HG03095 (cell line): ENCODE measurements around the gene ANKH.

Experiments
- ATAC-seq: cut with Tn5 transposase; IDR thresholded peaks from one replicate; pipeline ENCODE4 v1.9.1; 2021; ENCODE audit warnings: moderate library complexity; ENCODE audit not compliant: unreplicated experiment

The ANKH gene

DNA sequence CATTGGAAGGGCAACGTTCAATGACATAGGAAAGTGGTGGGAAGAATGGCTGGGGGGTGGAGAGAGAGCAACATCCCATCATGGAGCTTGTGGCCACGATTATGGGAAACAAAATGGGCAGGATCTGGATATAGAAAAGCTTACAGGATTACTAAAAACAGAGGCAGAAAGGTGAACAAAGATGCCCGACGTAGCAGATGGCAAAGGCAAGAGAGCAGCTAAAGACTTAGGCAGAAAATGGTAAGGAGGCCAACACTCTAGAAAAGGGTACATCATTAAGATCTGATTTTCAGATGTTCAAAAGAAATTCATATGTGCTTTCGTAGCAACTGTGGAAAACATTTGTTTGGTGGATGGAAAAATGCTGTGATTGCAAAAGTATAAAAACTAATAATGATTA lies 104.5 kb downstream of the ANKH start:
- no peak for ATAC-seq

DNA sequence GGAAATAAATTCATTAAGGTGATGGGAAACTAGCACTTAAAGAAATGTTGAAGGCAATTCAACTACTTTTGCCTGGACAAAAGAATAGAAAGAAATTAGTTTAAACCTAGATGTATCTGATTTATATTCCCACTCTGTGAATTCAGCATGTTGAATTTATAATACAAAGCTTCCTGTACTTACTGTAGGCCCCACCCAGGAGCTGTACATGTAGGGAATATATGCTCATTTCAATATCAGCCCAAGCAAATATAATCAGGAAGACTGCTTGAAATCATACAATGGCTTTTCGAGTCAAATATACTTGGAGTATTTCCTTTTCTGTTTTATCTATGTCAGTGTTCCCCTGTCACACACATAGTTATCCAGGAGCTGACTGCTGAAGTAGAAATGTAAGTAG lies 105.0 kb downstream of the ANKH start:
- ATAC-seq = no peak

DNA sequence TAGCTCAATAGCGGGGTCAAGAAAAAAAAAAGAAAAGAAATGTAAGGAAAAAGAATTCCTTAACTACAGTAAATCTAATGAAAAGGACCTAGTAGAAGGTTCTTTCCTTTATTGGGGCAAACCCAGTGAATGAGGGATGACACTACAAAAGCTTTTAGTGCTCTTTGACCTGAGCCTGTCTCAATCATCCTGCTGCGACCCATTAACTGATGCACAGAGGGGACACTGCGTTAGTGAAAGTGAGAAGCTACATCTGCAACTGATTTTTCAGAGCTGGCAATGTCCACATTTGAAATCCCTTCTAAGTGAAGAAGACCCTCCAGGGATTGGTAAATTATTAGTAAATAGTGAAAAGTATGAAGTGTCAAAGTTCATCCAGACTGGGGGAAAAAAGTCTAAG lies 106.0 kb downstream of the ANKH start:
- ATAC-seq = no peak

DNA sequence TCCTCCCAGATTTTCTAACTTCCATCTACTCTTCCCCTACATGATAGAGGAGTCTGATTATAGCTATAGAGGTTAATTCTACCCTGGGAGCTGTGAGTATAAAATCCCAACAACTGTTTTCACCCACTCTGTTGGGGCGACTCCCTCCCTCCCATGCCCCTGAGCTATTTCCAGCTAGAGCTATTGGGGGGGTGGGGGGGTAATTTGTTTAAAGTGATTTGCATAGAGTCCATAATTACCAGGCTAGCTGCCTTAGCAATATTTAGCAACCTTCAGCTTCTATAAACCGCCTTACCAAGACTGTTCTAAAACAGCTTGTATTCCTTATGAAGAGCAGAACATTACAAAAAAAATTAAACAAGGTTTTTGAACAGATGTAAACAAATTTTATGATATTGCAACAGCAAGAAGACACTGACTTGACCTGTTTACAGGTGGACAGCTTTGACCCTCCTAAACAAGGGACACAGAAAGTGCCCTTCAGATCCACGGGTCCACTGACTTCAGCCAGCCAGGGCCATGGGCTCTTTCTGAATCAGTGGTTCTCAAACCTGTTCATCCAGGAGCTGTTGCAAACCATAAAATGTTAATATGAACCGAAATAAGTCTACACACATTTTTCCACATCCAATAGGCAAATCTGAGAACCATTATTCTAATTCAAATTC lies 108.9 kb downstream of the ANKH start:
- no peak for ATAC-seq

DNA sequence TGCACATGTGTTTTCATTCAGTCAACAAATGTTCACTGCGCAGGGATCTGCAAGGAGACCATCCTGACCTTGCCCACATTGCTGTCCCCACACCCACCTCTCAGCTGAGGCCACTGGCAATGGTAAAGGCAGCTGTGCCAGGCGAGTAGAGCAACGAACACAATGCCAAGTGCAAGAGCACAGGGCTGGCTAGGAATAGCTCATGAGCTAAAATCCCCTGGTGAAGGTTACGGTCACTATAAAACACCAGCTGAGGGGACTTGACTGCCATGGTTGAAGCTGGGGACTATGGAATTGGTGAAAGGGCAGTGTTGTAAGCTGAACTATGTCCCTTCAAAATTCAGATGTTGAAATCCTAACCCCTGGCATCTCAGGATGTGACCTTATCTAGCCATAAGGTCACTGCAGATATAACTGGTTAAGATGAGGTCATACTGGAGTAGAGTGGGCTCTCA lies 111.0 kb downstream of the ANKH start:
- ATAC-seq = no peak

DNA sequence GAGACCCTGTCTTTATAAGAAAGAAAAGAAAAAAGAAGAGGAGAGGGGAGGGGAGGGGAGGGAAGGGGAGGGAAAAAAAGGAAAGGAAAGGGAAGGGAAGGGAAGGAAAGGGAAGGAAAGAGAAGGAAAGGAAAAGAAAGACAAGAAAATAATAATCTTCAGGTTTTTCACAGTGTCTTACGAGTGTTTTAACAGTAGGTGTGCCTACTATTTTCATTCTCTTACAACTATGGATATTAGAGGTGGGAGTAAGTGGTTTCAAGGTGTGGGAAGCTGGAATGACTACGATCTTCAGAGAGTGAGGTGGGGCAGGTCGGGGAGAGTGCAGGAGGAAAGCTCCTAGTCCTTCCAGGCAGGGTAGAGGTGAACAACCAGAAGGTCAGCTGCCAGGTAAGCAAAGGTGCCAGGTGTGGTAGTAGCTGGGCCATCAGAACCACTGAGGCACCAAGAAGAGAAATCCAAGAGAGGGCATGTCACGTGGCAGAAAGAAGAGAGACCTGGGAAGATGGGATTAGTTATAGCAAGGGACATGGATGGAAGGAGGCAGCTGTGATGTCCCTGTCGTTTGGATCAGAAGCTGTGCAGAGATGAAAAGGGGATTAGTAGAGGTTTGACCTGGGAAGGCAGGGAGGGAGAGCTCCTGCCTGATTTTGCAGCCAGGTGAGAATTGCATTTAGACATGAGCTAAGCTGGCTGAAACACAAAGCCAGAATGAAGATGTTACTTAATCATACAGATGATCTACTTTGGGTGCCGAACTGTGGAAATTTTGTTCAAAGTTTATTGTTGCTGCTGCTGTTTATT lies 111.6 kb downstream of the ANKH start:
- ATAC-seq = no peak

DNA sequence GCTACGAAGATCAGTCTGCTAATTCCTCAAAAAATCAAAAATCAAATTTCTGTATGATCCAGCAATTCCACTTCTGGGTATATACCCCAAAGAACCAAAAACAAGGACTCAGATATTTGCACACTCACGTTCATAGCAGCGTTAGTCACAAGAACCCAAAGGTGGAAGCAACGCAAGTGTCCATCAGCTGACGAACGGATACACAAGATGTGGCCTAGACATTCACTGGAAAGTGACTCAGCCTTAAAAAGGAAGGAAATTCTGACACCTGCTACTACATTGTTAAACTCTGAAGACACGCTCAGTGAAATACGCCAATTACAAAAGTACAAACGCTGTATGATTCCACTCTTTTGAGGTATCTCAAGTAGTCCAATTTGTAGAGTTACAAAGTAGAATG lies 113.7 kb downstream of the ANKH start:
- no peak for ATAC-seq

DNA sequence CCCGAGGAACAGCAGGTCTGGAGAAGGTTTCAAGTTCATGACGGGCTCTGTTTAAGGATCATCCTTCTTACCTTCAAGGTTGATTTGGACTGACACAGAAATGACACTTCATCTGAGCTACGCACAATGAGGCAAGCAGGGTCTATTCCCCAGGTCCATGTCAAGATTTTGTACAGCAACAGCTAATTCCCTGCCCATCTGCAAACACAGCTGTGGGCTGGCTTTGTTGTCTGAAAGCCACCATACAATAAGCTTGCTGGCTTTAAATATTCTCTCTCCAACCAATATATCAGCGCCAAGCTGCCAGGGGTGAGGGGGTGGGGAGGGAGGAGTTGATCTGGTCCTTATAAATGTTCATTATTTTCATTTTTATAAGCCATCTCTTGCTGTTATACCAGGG lies 115.1 kb downstream of the ANKH start:
- ATAC-seq = no peak

DNA sequence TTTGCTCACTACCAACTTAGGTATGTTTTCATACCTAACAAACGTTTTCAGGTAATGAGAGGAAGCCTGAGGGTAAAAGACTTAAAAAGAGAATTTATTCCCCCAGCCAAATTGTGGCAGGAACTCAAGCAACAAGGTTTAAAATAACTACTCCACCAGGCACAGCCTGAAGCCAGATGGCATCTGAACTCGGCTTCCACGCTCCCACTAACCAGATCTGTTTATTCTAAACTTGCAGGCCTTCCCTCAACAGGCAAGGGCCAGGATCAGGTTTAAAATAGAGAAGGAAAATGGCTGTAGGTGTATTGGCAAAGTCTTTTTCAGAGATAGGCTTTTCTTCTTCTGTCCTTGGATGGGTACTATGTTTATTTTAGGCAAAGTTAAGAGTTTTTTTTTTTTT lies 117.6 kb downstream of the ANKH start:
- ATAC-seq = no peak

DNA sequence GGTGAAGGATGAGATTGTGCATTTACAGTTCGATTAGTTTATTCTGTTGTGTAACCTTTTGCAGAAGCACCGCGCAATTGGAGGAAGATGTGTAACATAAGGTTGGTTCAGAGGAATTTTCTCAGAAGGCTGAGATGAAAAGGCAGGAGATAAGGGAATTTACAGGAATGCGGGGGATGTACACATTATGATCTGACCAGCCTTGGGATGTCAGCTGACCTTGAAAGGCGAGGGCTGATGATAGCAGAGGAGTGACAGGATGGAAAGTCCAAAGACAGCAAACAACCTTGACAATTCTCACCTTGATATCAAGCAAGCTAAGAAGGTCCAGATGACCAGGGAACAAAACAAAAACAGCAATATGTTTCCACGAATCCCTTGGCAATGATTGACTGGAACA lies 118.3 kb downstream of the ANKH start:
- no peak for ATAC-seq

DNA sequence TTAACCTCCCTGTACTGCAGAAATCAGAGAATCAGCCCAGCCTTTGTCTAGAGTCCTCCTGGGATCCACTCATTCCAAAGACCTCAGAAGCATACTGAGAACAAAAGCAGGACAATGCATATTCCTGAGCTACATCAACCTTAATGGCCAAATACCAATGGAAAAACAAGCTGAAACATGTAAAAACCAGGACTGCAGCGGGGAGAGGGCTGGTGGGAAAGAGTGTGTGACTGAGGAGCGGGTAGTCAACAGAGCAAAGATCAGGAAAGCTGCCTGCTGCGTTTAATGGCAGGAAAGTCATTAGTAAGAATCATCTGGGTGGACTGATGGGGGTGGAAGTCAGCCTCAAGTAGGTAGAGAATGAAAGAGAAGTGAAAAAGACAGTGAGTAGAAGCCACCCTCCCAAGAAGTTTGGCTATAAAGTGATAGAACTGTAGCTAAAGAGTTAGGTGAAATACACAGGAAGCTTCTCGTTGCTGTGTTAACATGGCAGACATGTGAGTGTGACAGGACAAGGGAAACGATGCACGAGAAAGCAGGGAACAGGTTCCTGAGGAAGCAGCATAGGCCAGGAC lies 119.0 kb downstream of the ANKH start:
- ATAC-seq = no peak

DNA sequence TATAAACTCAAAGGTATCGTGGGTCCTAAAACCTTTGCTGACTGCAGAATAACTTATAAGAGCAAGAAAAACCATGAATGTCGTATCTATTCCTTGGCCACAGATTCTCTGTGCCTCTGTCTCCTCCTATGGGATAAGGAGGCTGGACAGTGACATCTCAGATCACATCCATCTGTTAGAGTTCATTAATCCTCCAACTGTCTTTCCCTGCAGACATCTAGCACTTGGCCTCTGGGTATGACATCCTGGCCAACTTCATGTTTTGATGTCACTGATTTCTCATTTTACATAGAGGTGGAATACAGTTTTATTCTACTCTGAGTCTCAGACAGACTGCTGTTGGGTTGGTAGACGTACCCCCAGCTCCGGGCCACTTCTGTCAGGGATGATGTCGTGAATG lies 120.9 kb downstream of the ANKH start:
- ATAC-seq = no peak

DNA sequence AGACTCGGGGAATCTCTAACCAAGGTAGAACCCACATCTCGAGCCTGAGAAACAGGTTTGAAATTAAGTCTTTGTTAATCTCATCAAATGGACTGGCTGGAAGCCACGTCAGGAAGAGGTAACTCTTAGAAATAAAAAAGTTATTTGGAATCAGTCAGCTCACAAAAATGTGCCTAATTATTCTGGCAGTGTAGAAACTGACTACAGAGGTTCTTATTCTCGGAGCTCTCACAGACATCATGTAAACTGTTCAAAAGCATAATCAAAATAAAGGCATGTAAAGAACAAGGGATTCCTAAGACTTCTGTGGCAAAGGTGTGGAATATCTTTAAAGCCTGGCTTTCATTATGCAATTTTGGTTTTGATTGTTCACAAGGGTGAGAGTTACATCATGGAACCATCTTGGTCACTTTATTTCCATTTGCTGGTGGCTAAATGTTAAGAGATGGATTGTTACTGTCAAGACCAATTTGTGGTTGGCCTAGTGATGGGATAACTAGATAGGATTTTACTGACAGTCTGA lies 121.9 kb downstream of the ANKH start:
- no peak for ATAC-seq

DNA sequence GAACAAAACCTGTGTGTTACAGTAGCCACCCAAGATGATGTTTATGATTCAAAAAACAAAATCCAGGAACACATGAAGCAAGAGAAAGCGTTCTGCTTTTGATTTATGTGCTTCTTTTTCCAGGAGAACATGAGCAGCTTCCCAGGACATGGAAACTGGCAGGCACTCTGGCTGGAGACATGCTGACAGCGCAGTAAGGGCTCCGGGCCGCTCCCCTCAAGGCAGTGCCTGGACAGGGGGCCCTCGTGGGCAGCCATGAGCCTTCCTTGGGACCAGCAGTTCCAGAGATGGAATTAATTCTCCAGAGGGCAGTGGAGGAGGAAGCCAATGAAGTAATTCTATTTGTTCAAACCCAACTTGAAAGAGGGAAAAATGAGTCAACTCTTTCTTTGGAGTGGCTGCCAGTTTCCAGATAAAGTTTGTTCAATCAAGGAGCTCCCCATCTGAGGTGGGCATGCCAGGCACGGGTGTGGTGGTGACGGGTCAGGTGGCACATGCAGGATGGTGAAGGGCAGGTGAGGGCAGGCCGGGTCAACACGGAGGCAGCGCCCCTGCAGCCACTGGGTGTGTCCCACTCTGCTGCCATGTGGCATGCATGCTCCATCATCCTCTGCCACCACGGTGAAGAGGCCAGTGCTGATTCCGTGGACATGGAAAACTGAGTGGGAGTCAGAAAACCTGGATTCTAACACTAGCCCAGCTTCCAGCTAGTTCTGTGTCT lies 123.2 kb downstream of the ANKH start:
- ATAC-seq = no peak

DNA sequence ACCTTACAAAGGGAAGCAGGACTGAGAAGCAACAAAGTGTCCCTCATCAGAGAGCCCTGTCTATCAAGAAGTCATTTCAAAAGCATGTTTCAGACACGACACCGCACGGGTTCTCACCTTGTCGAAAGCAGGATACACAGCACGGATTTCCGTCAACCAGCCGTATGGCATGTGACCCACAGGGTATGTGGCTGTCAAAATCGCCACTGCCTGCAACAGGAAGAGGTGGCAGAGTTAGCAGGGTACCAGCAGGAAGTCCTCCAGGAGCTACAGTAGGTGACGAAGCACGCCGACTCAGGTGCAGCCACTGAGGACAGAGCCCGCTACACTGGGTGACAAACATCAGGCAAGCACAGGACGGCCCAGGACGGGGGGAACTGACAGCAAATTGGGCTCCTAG lies 125.8 kb downstream of the ANKH start:
- ATAC-seq = no peak

DNA sequence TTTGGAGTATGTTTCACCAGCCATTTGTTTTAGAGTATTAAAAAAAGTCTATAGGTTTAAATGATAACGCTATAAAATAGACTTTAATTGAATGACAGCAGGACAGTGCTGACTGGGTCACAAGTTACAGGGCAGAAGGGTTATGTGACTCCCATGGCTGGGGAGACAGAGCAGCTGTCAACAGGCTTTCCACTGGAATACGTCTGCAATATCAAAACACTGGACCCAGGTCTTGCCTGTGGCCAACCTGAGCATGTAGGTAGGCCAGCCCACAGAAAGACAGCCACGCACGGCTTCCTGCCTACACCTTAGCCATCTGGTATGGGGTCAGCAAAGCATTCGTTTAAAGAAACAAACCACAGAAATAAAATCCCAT lies 126.4 kb downstream of the ANKH start:
- ATAC-seq = no peak

DNA sequence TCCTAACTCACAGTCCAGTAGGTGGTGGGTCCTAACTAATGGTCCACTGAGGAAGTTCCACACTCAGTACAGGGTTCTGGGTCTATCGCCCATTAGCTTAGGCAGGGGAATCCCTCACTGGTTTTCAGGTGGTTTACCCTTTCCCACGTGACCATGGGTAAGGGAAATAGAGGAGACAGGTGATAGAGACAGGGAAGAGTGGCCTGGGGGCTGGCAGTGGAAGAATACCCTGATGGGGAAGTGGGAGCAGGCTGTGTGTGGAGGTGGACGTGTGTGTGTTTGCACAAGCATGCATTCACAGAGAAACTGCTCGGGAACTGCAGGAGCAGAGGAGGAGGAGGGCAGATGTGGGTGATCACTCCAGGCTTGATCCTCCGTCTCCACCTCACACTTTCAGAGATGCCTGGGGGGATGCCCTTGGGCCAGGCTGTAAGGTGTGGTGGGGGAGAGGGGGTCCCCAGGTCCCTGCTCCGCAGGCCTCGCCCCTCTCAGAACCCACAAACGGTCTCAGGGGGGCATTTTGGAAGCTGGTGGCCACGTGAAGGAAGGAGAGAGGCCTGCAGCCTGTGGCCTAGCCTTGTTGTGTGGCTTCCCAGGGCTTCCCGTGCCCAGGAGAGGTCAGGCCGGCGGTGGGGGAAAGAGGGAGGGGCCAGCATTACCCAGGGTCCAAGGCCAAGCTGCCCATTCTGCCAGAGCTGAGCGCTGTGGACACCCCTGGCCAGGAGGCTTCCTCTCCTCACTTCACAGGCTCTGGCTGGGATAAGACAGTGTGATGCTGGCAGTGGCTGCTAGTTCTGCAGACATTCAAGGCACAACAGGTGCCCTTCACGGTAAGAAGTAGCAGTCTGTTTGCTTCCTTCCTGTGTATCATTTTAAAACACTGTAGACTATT lies 127.0 kb downstream of the ANKH start:
- ATAC-seq = no peak

DNA sequence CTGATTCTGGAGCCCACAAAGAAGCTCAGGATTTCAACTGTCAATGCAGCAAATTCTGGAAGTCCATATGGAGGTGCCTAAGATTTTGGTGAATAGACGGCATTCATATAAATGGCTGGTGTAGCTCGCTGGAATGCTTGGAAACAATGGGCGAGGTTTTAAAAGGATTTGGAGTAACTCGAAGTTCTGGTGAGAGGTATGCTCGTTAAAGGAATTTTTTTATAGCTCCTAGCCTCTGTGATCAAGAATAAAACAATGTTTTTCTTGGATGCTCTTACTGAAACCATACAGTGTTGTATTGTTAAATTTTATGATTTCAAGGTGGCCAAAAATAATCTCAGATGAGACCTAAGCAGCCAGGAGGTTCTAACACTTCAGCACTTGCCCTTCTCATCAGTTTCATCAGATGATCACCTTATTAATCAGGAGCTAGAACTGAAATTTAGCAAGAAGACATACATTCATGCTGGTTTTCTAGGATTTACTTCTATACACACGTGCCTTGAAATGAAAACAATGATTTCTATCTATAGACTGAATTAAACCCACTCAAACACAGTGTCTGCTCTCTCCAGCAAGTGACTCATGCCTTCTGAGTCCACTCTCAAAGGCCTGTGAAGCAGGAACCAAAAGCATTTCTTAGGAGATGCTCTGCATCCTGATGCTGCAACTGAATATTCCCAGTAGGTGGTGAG lies 127.8 kb downstream of the ANKH start:
- ATAC-seq = no peak

DNA sequence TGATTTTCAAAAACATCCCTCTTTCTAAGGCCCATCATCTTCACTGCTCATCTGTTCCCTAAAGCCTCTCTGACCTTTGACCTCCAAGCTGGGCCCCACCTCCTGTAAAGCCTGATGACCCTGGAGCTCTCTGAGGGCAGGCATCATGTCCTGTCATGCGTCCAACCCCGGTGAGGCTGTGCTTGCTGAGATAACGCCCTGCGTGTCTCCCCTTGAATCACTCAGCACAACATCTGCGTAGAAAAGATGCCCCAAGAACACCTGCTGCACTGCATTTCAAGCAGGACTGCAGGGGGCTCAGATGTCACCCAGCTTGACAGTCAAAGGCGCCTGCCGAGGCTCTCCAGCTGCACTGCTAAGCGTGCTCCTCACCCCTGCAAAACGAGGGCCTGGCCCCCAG lies 129.1 kb downstream of the ANKH start:
- no peak for ATAC-seq
